C4-2B (cell line): ENCODE results near the gene NEU2.

ENCODE experiments used
- ZFX ChIP-seq: fragments of 450-650 bp; IDR thresholded peaks from 2 replicates; pipeline ENCODE4 v1.6.1; 2017
- TF ChIP-seq, protein P1 (sequence below): fragments of 450-650 bp; conservative IDR thresholded peaks from 2 replicates; pipeline ENCODE4 v1.5.1; 2017; ENCODE audit warnings: mild to moderate bottlenecking

GRCh38 chr2:233064530-233065199 lies 32.2 kb downstream of the NEU2 start:
- TF ChIP-seq, protein P1, sequence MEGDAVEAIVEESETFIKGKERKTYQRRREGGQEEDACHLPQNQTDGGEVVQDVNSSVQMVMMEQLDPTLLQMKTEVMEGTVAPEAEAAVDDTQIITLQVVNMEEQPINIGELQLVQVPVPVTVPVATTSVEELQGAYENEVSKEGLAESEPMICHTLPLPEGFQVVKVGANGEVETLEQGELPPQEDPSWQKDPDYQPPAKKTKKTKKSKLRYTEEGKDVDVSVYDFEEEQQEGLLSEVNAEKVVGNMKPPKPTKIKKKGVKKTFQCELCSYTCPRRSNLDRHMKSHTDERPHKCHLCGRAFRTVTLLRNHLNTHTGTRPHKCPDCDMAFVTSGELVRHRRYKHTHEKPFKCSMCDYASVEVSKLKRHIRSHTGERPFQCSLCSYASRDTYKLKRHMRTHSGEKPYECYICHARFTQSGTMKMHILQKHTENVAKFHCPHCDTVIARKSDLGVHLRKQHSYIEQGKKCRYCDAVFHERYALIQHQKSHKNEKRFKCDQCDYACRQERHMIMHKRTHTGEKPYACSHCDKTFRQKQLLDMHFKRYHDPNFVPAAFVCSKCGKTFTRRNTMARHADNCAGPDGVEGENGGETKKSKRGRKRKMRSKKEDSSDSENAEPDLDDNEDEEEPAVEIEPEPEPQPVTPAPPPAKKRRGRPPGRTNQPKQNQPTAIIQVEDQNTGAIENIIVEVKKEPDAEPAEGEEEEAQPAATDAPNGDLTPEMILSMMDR = no peak
- no peak for TF ChIP-seq ZFX
